Activated T-cell treated with anti-CD3 and anti-CD28 coated beads, Interleukin-2, amount 50 U/mL, for 24 hours (primary cell): Measurements from ENCODE around the gene CRELD2.

Experiments used
- DNase-seq: peaks from one replicate; pipeline ENCODE4 v3.0.0-alpha.2; 2020
- H3K27ac Mint-ChIP-seq: 2 replicates; pipeline ENCODE4 v1.8.0; 2020; ENCODE audit warnings: mild to moderate bottlenecking, mixed read lengths
- H3K27me3 Mint-ChIP-seq: 2 replicates; pipeline ENCODE4 v1.8.0; 2020; ENCODE audit warnings: mixed read lengths
- H3K36me3 Mint-ChIP-seq: 2 replicates; pipeline ENCODE4 v1.8.0; 2020; ENCODE audit warnings: low read depth, mixed read lengths
- H3K4me1 Mint-ChIP-seq: 2 replicates; pipeline ENCODE4 v1.8.0; 2020; ENCODE audit warnings: low read depth, mixed read lengths
- H3K4me3 Mint-ChIP-seq: 2 replicates; pipeline ENCODE4 v1.8.0; 2020; ENCODE audit warnings: mild to moderate bottlenecking, moderate library complexity, mixed read lengths
- H3K9me3 Mint-ChIP-seq: 2 replicates; pipeline ENCODE4 v1.8.0; 2020; ENCODE audit warnings: mixed read lengths

Gene CRELD2

DNA sequence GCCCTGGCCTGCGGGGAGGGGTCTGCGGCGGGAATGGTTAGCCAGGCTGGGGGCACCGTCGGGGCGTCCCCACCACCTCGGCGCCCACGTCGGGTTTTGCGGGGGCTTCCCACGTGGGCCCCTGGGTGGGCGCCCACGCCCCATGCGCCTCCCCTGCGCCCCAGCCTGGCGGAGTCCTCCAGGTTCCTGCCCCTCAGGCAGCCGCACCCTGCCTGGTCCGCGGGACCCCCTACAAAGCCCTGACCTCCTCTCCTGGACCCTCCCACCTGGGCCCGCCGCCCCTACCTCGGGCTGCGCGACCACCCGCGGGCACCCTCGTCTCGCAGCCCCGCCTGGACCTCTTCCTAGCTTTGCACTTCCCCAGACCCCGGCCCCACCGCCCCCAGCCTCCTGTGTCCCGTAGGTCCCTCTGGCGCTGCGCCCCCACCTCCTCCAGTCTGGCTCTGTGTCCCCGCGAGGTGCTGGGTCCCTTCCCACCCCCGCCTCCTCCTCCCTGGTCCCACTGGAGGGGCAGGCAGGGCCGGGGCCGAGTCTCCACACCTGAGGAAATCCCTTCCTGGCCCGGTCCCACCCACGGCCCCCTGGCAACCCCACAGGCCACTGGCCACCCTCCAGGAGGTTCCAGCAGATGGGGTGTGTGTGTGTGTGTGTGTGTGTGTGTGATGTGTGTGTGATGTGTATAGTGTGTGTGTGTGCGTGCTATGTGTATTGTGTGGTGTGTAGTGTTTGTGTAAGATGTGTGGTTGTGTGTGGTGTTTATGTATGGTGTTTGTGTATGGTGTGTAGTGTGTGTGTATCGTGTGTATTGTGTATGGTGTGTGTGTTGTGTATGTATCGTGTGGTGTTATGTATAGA, 54.0 kb downstream of the CRELD2 start:
- Mint-ChIP-seq H3K9me3 (no peaks in the 10 kb centered on the region), H3K4me3 (no peak overlapping the region), H3K27ac (peak overlapping the region; percentile 65), H3K4me1 (peaks cover 44% of the 10 kb centered on the region), H3K27me3 (no peaks in the 10 kb centered on the region), H3K36me3 (peaks cover 9% of the 10 kb centered on the region)
- peak; percentile 54 for DNase-seq

DNA sequence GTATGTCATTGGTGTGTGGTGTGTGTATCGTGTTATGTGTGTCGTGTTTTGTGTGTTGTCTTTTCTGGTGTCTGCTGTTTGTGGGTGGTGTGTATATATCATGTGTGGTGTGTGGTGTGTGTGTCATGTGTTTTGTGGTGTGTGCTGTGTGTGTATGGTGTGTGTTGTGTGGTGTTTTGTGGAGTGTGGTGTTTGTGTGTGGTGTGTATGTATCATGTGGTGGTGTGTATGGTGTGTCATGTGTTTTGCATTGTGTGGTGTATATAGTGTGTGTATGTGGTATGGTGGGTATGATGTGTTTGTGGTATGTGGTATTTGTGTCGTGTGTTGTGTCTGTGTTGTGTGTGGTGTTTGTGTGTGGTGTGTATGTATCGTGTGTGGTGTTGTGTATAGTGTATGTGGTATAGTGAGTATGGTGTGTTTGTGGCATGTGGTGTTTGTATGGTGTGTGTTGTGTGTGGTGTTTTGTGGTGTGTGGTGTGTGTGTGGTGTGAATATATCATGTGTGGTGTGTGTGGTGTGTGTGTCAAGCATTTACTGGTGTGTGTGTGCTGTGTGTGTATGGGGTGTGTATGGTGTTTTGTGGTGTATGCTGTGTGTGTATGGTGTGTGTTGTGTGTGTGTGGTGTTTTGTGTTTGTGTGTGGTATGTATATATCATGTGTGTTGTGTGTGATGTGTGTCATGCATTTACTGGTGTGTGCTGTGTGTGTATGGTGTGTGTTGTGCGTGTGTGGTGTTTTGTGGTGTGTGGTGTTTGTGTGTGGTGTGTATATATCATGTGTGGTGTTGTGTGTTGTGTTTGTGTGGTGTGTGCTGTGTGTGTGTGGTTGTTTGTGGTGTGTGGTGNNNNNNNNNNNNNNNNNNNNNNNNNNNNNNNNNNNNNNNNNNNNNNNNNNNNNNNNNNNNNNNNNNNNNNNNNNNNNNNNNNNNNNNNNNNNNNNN, 54.9 kb downstream of the CRELD2 start:
- H3K9me3 Mint-ChIP-seq = peaks cover 2% of the 10 kb centered on the region
- H3K4me1 Mint-ChIP-seq = peaks cover 40% of the 10 kb centered on the region
- peaks cover 13% of the 10 kb centered on the region for H3K36me3 Mint-ChIP-seq
- H3K27me3 Mint-ChIP-seq = no peaks in the 10 kb centered on the region
- H3K27ac Mint-ChIP-seq = no peak overlapping the region
- H3K4me3 Mint-ChIP-seq = no peak overlapping the region
- peak; percentile 28 for DNase-seq

DNA sequence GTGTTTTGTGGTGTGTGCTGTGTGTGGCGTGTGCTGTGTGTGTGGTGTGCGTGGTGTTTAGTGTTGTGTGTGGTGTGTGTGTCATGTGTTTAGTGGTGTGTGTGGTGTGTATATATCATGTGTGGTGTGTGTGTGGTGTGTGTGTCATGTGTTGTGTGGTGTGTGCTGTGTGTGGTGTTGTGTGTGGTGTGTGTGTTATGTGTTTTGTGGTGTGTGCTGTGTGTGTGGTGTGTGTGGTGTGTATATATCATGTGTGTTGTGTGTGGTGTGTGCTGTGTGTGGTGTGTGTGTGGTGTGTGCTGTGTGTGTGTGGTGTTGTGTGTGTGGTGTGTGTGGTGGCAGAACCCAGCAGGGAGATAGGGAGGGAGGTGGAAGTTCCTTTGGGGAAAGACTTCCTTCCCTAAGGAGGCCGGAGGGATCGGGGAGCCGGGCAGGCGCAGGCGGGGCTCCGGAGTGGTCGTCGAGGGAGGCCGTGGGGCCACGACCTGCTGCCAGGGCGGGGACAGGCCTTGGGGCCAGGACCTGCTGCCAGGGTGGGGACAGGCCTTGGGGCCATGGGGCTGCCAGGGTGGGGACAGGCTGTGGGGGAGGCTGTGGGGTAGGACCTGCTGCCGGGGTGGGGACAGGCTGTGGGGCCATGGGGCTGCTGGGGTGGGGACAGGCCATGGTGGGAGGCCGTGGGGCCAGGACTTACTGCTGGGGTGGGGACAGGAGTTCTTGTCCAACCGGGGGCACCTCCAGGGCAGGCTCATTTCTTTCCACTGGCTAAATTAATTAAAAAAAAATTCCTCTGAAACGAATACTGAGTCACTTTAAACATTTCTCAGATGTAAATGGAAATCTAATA, 57.3 kb downstream of the CRELD2 start:
- Mint-ChIP-seq H3K36me3 (peaks cover 32% of the 10 kb centered on the region), H3K4me3 (peak overlapping the region; percentile 41), H3K27me3 (no peaks in the 10 kb centered on the region), H3K9me3 (peaks cover 12% of the 10 kb centered on the region), H3K4me1 (peaks cover 42% of the 10 kb centered on the region), H3K27ac (peak overlapping the region; percentile 94)
- DNase-seq = peak; percentile 82

DNA sequence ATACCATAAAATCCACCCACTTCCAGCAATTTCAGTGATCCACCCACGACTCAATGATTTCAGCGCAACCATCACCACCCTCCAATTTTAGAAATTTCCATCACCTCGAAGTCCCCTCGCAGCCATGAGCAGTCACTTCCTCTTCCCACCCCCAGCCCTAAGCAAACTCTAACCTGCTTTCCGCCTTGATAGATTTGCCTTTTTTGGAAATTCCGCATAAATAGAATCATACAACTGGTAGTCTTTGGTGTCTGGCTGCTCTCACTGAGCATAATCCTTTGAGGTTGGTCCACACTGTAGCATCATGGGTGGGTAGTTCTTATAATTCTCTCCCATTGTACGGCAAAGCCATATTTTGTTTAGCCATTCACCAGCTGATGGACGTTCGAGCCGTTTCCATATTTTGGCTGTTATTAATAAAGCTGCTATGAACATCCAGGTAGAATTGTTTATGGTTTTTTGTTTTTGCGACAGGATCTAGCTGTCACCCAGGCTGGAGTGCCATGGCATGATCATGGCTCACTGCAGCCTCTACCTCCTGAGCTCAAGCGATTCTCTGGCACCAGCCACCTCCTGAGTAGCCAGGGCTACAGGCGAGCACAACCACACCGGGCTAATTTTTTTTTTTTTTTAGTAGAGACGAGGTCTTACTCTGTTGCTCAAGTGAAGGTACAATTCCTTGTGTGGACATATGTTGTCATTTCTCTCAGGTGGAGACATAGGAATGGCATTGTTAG, 58.2 kb downstream of the CRELD2 start:
- H3K9me3 Mint-ChIP-seq = peaks cover 14% of the 10 kb centered on the region
- peaks cover 33% of the 10 kb centered on the region for H3K36me3 Mint-ChIP-seq
- H3K4me3 Mint-ChIP-seq = peak overlapping the region; percentile 37
- peaks cover 45% of the 10 kb centered on the region for H3K4me1 Mint-ChIP-seq
- DNase-seq = peak; percentile 61
- H3K27ac Mint-ChIP-seq = peak overlapping the region; percentile 94
- no peaks in the 10 kb centered on the region for H3K27me3 Mint-ChIP-seq
